Parathyroid adenoma (tissue), 2 donors: ENCODE measurements around the gene VENTX.

ENCODE experiments used
- H2AFZ ChIP-seq: fragments of 300-600 bp; sonication (generic); one replicate; pipeline ENCODE4 v1.7.0; 2017; ENCODE audit warnings: antibody characterized with exemption, mild to moderate bottlenecking
- H3K27ac ChIP-seq: fragments of 300-600 bp; sonication (generic); one replicate; pipeline ENCODE4 v1.7.0; 2017
- H3K27me3 ChIP-seq: fragments of 300-600 bp; sonication (generic); one replicate; pipeline ENCODE4 v1.7.0; 2017; ENCODE audit warnings: low read length; ENCODE audit not compliant: control insufficient read depth, insufficient read depth
- H3K36me3 ChIP-seq: fragments of 300-600 bp; sonication (generic); one replicate; pipeline ENCODE4 v1.7.0; 2017; ENCODE audit warnings: low read length; ENCODE audit not compliant: control insufficient read depth, insufficient read depth
- H3K4me1 ChIP-seq: fragments of 300-600 bp; sonication (generic); one replicate; pipeline ENCODE4 v1.7.0; 2017; ENCODE audit warnings: control low read depth
- H3K4me2 ChIP-seq: fragments of 300-600 bp; sonication (generic); one replicate; pipeline ENCODE4 v1.7.0; 2017; ENCODE audit warnings: low read length
- H3K4me3 ChIP-seq: fragments of 300-600 bp; sonication (generic); one replicate; pipeline ENCODE4 v1.7.0; 2017; ENCODE audit warnings: low read depth, low read length
- H3K79me2 ChIP-seq: fragments of 300-600 bp; sonication (generic); one replicate; pipeline ENCODE4 v1.7.0; 2017; ENCODE audit warnings: control low read depth
- H3K9ac ChIP-seq: fragments of 300-600 bp; sonication (generic); one replicate; pipeline ENCODE4 v1.7.0; 2017; ENCODE audit warnings: mild to moderate bottlenecking
- H3K9me3 ChIP-seq: fragments of 300-600 bp; sonication (generic); one replicate; pipeline ENCODE4 v1.7.0; 2017; ENCODE audit warnings: low read length; ENCODE audit not compliant: control insufficient read depth
- CTCF ChIP-seq: fragments of 300-600 bp; sonication (generic); IDR thresholded peaks from one replicate; pipeline ENCODE4 v1.7.0; 2017; ENCODE audit warnings: antibody characterized with exemption, mild to moderate bottlenecking
- donor health status: primary hyperparathyroidism.

Gene VENTX

GRCh38 chr10:133198621-133199487 lies 38.8 kb upstream of the VENTX start:
- TF ChIP-seq CTCF: no peak
- Histone ChIP-seq H3K4me3 (no peak overlapping the region), H3K36me3 (no peaks in the 10 kb centered on the region), H3K4me2 (no peak overlapping the region), H3K4me1 (no peaks in the 10 kb centered on the region), H3K9me3 (no peaks in the 10 kb centered on the region), H2AFZ (no peak overlapping the region), H3K27me3 (no peaks in the 10 kb centered on the region), H3K79me2 (no peaks in the 10 kb centered on the region), H3K27ac (no peak overlapping the region), H3K9ac (no peak overlapping the region)

GRCh38 chr10:133199488-133199885 lies 38.2 kb upstream of the VENTX start:
- no peaks in the 10 kb centered on the region for H3K79me2 ChIP-seq
- no peaks in the 10 kb centered on the region for H3K36me3 ChIP-seq
- no peak overlapping the region for H3K9ac ChIP-seq
- no peaks in the 10 kb centered on the region for H3K27me3 ChIP-seq
- no peak overlapping the region for H3K4me2 ChIP-seq
- H3K9me3 ChIP-seq: no peaks in the 10 kb centered on the region
- TF ChIP-seq CTCF: no peak
- H3K4me3 ChIP-seq: no peak overlapping the region
- H3K4me1 ChIP-seq: no peaks in the 10 kb centered on the region
- no peak overlapping the region for H2AFZ ChIP-seq
- H3K27ac ChIP-seq: no peak overlapping the region

GRCh38 chr10:133199992-133200611 lies 37.6 kb upstream of the VENTX start:
- no peak overlapping the region for H3K4me2 ChIP-seq
- no peaks in the 10 kb centered on the region for H3K9me3 ChIP-seq
- no peaks in the 10 kb centered on the region for H3K4me1 ChIP-seq
- no peak for TF ChIP-seq CTCF
- no peaks in the 10 kb centered on the region for H3K27me3 ChIP-seq
- no peaks in the 10 kb centered on the region for H3K79me2 ChIP-seq
- H3K36me3 ChIP-seq: no peaks in the 10 kb centered on the region
- no peak overlapping the region for H2AFZ ChIP-seq
- no peak overlapping the region for H3K27ac ChIP-seq
- no peak overlapping the region for H3K9ac ChIP-seq
- no peak overlapping the region for H3K4me3 ChIP-seq

GRCh38 chr10:133200621-133201031 lies 37.0 kb upstream of the VENTX start:
- Histone ChIP-seq H2AFZ (no peak overlapping the region), H3K27ac (no peak overlapping the region), H3K27me3 (no peaks in the 10 kb centered on the region), H3K9me3 (no peaks in the 10 kb centered on the region), H3K4me1 (no peaks in the 10 kb centered on the region), H3K4me2 (no peak overlapping the region), H3K79me2 (no peaks in the 10 kb centered on the region), H3K36me3 (no peaks in the 10 kb centered on the region), H3K4me3 (no peak overlapping the region), H3K9ac (no peak overlapping the region)
- no peak for TF ChIP-seq CTCF
